ENCODE data around the gene CACNA2D3. TPM values are rescaled to one million over a fixed set of nuclear protein-coding genes. Genes with fewer than 3 reads are reported as not detected.

CACNA2D3 gene
- total and polyA plus RNA-seq, 2 donors from 2014 or later, result 5.7 to 11.2 TPM

- intact Hi-C loops (cut with DNase I), result no loop called here
- TF ChIP-seq CTCF (IDR thresholded peaks at IDR 0.05; ENCODE audit: borderline replicate concordance, extremely low read depth, insufficient read depth), result no peak
- H3K27me3 ChIP-seq (ENCODE audit: control insufficient read depth, insufficient read depth, low read length), result no peaks in the 10 kb centered on the region
- H3K9me3 ChIP-seq (ENCODE audit: control insufficient read depth in 2 of 3, insufficient read depth in 1 of 3, low read length in 3 of 3), result no peaks in the 10 kb centered on the region
- no peak overlapping the region for H3K4me3 ChIP-seq (ENCODE audit: low read length in 3 of 3)
- FAIRE-seq, result no peak
- no peak overlapping the region for H3K27ac ChIP-seq (ENCODE audit: low read depth in 2 of 2, low read length in 2 of 2)
- no peak for DNase-seq
- H3K4me1 ChIP-seq (ENCODE audit: control insufficient read depth in 2 of 3, insufficient read depth in 2 of 3, low read depth in 1 of 3, low read length in 3 of 3), result no peaks in the 10 kb centered on the region
- no peak overlapping the region for H3K9ac ChIP-seq (ENCODE audit: low read length in 3 of 3)
- H3K36me3 ChIP-seq (ENCODE audit: control insufficient read depth in 2 of 3, insufficient read depth in 3 of 3, low read length in 3 of 3), result no peaks in the 10 kb centered on the region
These were observed 156.7 kb downstream of the CACNA2D3 start for GRCh38 chr3:54279005-54279583.

GRCh38 chr3:54283470-54283869 is 161.1 kb downstream of the CACNA2D3 start:
- Histone ChIP-seq H3K4me3 (ENCODE audit: low read length in 3 of 3) (no peak overlapping the region), H3K4me1 (ENCODE audit: control insufficient read depth in 2 of 3, insufficient read depth in 2 of 3, low read depth in 1 of 3, low read length in 3 of 3) (no peaks in the 10 kb centered on the region), H3K9me3 (ENCODE audit: control insufficient read depth in 2 of 3, insufficient read depth in 1 of 3, low read length in 3 of 3) (no peaks in the 10 kb centered on the region), H3K27me3 (ENCODE audit: control insufficient read depth, insufficient read depth, low read length) (no peaks in the 10 kb centered on the region), H3K27ac (ENCODE audit: low read depth in 2 of 2, low read length in 2 of 2) (no peak overlapping the region), H3K36me3 (ENCODE audit: control insufficient read depth in 2 of 3, insufficient read depth in 3 of 3, low read length in 3 of 3) (no peaks in the 10 kb centered on the region), H3K9ac (ENCODE audit: low read length in 3 of 3) (no peak overlapping the region)
- DNase-seq (no peak), FAIRE-seq (no peak)
- TF ChIP-seq CTCF (IDR thresholded peaks at IDR 0.05; ENCODE audit: borderline replicate concordance, extremely low read depth, insufficient read depth), result no peak
- intact Hi-C loops (cut with DNase I), result no loop called here

GRCh38 chr3:54294214-54294613 is 171.9 kb downstream of the CACNA2D3 start:
- no peak overlapping the region for H3K4me3 ChIP-seq (ENCODE audit: low read length in 3 of 3)
- intact Hi-C loops (cut with DNase I), result no loop called here
- H3K27ac ChIP-seq (ENCODE audit: low read depth in 2 of 2, low read length in 2 of 2), result no peak overlapping the region
- H3K4me1 ChIP-seq (ENCODE audit: control insufficient read depth in 2 of 3, insufficient read depth in 2 of 3, low read depth in 1 of 3, low read length in 3 of 3), result no peaks in the 10 kb centered on the region
- H3K9me3 ChIP-seq (ENCODE audit: control insufficient read depth in 2 of 3, insufficient read depth in 1 of 3, low read length in 3 of 3), result no peaks in the 10 kb centered on the region
- no peak for TF ChIP-seq CTCF (IDR thresholded peaks at IDR 0.05; ENCODE audit: borderline replicate concordance, extremely low read depth, insufficient read depth)
- no peaks in the 10 kb centered on the region for H3K36me3 ChIP-seq (ENCODE audit: control insufficient read depth in 2 of 3, insufficient read depth in 3 of 3, low read length in 3 of 3)
- no peaks in the 10 kb centered on the region for H3K27me3 ChIP-seq (ENCODE audit: control insufficient read depth, insufficient read depth, low read length)
- no peak for FAIRE-seq
- no peak for DNase-seq
- H3K9ac ChIP-seq (ENCODE audit: low read length in 3 of 3), result no peak overlapping the region

- Histone ChIP-seq H3K36me3 (ENCODE audit: control insufficient read depth in 2 of 3, insufficient read depth in 3 of 3, low read length in 3 of 3) (no peaks in the 10 kb centered on the region), H3K4me3 (ENCODE audit: low read length in 3 of 3) (no peak overlapping the region), H3K4me1 (ENCODE audit: control insufficient read depth in 2 of 3, insufficient read depth in 2 of 3, low read depth in 1 of 3, low read length in 3 of 3) (no peaks in the 10 kb centered on the region), H3K9ac (ENCODE audit: low read length in 3 of 3) (no peak overlapping the region), H3K27ac (ENCODE audit: low read depth in 2 of 2, low read length in 2 of 2) (no peak overlapping the region), H3K9me3 (ENCODE audit: control insufficient read depth in 2 of 3, insufficient read depth in 1 of 3, low read length in 3 of 3) (no peaks in the 10 kb centered on the region), H3K27me3 (ENCODE audit: control insufficient read depth, insufficient read depth, low read length) (no peaks in the 10 kb centered on the region)
- intact Hi-C loops (cut with DNase I), result no loop called here
- TF ChIP-seq CTCF (IDR thresholded peaks at IDR 0.05; ENCODE audit: borderline replicate concordance, extremely low read depth, insufficient read depth), result no peak
- FAIRE-seq, result no peak
- peak in 1 of 5 donors; percentile 58 for DNase-seq
These were observed 174.2 kb downstream of the CACNA2D3 start for GRCh38 chr3:54296531-54296930.

Data from kidney (tissue), 14 donors.